SK-N-SH treated with all-trans-retinoic acid at 6 μM for 48 hours (cell line): ENCODE measurements around the gene FTCD.

Experiments
- ATAC-seq: fragments of 200-7000 bp; cut with Tn5 transposase; 3 replicates; pipeline ENCODE4 v1.9.1; 2020; ENCODE audit warnings: mild to moderate bottlenecking, moderate library complexity
- ARNTL ChIP-seq: fragments of 450-650 bp; formaldehyde crosslinking; IDR thresholded peaks from 2 replicates; pipeline ENCODE4 v1.5.0; 2020; ENCODE audit warnings: low read depth, mild to moderate bottlenecking, moderate library complexity, borderline replicate concordance
- BACH2 ChIP-seq: fragments of 250-450 bp; sonication (Bioruptor Pico); IDR thresholded peaks from 2 replicates; pipeline ENCODE4 v1.9.0; 2021; ENCODE audit warnings: mild to moderate bottlenecking, borderline replicate concordance
- CSDC2 ChIP-seq: fragments of 250-450 bp; sonication (Bioruptor Pico); IDR thresholded peaks from 2 replicates; pipeline ENCODE4 v1.5.0; 2020; ENCODE audit warnings: mild to moderate bottlenecking, moderate library complexity
- CSRNP3 ChIP-seq: fragments of 250-450 bp; sonication (Bioruptor Pico); IDR thresholded peaks from 2 replicates; pipeline ENCODE4 v1.5.1; 2021; ENCODE audit warnings: mild to moderate bottlenecking, moderate library complexity
- ESRRG ChIP-seq: fragments of 250-450 bp; sonication (Bioruptor Pico); IDR thresholded peaks from 2 replicates; pipeline ENCODE4 v1.6.1; 2021; ENCODE audit warnings: mild to moderate bottlenecking
- GLIS3 ChIP-seq: fragments of 250-450 bp; sonication (Bioruptor Pico); IDR thresholded peaks from 2 replicates; pipeline ENCODE4 v1.5.0; 2020; ENCODE audit warnings: mild to moderate bottlenecking, moderate library complexity
- ISL1 ChIP-seq: fragments of 250-450 bp; sonication (Bioruptor Pico); IDR thresholded peaks from 2 replicates; pipeline ENCODE4 v2.1.2; 2022; ENCODE audit warnings: mild to moderate bottlenecking, moderate library complexity
- OSR1 ChIP-seq: fragments of 250-450 bp; sonication (Bioruptor Pico); IDR thresholded peaks from 2 replicates; pipeline ENCODE4 v1.8.0; 2022; ENCODE audit warnings: moderate library complexity, mild to moderate bottlenecking, inconsistent platforms
- PATZ1 ChIP-seq: fragments of 250-450 bp; sonication (Bioruptor Pico); IDR thresholded peaks from 2 replicates; pipeline ENCODE4 v1.8.0; 2020; ENCODE audit warnings: mild to moderate bottlenecking, moderate library complexity, borderline replicate concordance
- POU6F1 ChIP-seq: fragments of 250-450 bp; sonication (Bioruptor Pico); IDR thresholded peaks from 2 replicates; pipeline ENCODE4 v1.8.0; 2021; ENCODE audit warnings: low read depth, mild to moderate bottlenecking, moderate library complexity, borderline replicate concordance
- PPARA ChIP-seq: fragments of 250-450 bp; sonication (Bioruptor Pico); IDR thresholded peaks from 2 replicates; pipeline ENCODE4 v1.5.0; 2020; ENCODE audit warnings: mild to moderate bottlenecking, borderline replicate concordance
- RARB ChIP-seq: fragments of 250-450 bp; sonication (Bioruptor Pico); IDR thresholded peaks from 2 replicates; pipeline ENCODE4 v1.8.0; 2021; ENCODE audit warnings: mild to moderate bottlenecking, moderate library complexity
- SNAI2 ChIP-seq: fragments of 250-450 bp; sonication (Bioruptor Pico); IDR thresholded peaks from 2 replicates; pipeline ENCODE4 v1.5.0; 2020; ENCODE audit warnings: mild to moderate bottlenecking, moderate library complexity
- TCF4 ChIP-seq: fragments of 250-450 bp; sonication (Bioruptor Pico); IDR thresholded peaks from 2 replicates; pipeline ENCODE4 v1.8.0; 2021; ENCODE audit warnings: mild to moderate bottlenecking, moderate library complexity, borderline replicate concordance
- TOX ChIP-seq: fragments of 250-450 bp; sonication (Bioruptor Pico); IDR thresholded peaks from 2 replicates; pipeline ENCODE4 v1.8.0; 2021; ENCODE audit warnings: mild to moderate bottlenecking, moderate library complexity, borderline replicate concordance
- ZC3H10 ChIP-seq: fragments of 250-450 bp; sonication (Bioruptor Pico); IDR thresholded peaks from 2 replicates; pipeline ENCODE4 v1.5.1; 2021; ENCODE audit warnings: mild to moderate bottlenecking, moderate library complexity
- ZNF565 ChIP-seq: fragments of 450-650 bp; formaldehyde crosslinking; conservative IDR thresholded peaks from 2 replicates; pipeline ENCODE4 v1.5.0; 2020; ENCODE audit warnings: low read depth, mild to moderate bottlenecking, moderate library complexity
- ZNF70 ChIP-seq: fragments of 450-650 bp; formaldehyde crosslinking; IDR thresholded peaks from 2 replicates; pipeline ENCODE4 v1.5.0; 2020; ENCODE audit warnings: mild to moderate bottlenecking, moderate library complexity
- ZNF8 ChIP-seq: fragments of 450-650 bp; formaldehyde crosslinking; IDR thresholded peaks from 2 replicates; pipeline ENCODE4 v1.5.0; 2020; ENCODE audit warnings: mild to moderate bottlenecking, moderate library complexity
- TF ChIP-seq, protein P1 (sequence below): fragments of 250-450 bp; sonication (Bioruptor Pico); IDR thresholded peaks from 2 replicates; pipeline ENCODE4 v1.5.1; 2020; ENCODE audit warnings: low read depth, mild to moderate bottlenecking, moderate library complexity

Gene FTCD

GRCh38 chr21:46112725-46113215 is 42.6 kb downstream of the FTCD start:
- TF ChIP-seq, protein P1, sequence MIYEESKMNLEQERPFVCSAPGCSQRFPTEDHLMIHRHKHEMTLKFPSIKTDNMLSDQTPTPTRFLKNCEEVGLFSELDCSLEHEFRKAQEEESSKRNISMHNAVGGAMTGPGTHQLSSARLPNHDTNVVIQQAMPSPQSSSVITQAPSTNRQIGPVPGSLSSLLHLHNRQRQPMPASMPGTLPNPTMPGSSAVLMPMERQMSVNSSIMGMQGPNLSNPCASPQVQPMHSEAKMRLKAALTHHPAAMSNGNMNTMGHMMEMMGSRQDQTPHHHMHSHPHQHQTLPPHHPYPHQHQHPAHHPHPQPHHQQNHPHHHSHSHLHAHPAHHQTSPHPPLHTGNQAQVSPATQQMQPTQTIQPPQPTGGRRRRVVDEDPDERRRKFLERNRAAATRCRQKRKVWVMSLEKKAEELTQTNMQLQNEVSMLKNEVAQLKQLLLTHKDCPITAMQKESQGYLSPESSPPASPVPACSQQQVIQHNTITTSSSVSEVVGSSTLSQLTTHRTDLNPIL (CRISPR knock-in tag), result no peak
- TF ChIP-seq TOX (no peak), CSDC2 (CRISPR knock-in tag) (no peak), ZNF8 (CRISPR knock-in tag) (no peak), ARNTL (CRISPR knock-in tag) (no peak), TCF4 (no peak), ZNF565 (CRISPR knock-in tag) (no peak), POU6F1 (no peak), PATZ1 (CRISPR knock-in tag) (no peak), PPARA (CRISPR knock-in tag) (no peak), CSRNP3 (CRISPR knock-in tag) (no peak), GLIS3 (CRISPR knock-in tag) (no peak), ESRRG (CRISPR knock-in tag) (no peak), SNAI2 (no peak), OSR1 (no peak), ZC3H10 (no peak), RARB (CRISPR knock-in tag) (no peak)
- no peak for ATAC-seq

GRCh38 chr21:46111857-46112724 is 43.3 kb downstream of the FTCD start:
- TF ChIP-seq PATZ1 (CRISPR knock-in tag) (no peak), ZNF8 (CRISPR knock-in tag) (no peak), TOX (no peak), GLIS3 (CRISPR knock-in tag) (no peak), ZNF565 (CRISPR knock-in tag) (no peak), ZNF70 (CRISPR knock-in tag) (no peak), PPARA (CRISPR knock-in tag) (no peak), ZC3H10 (no peak), ISL1 (CRISPR knock-in tag) (no peak), BACH2 (CRISPR knock-in tag) (no peak), ESRRG (CRISPR knock-in tag) (no peak)
- TF ChIP-seq, protein P1 (CRISPR knock-in tag), result no peak
- no peak for ATAC-seq
